Neural progenitor cell (in vitro differentiated cells): Measurements from ENCODE around the gene H1-8. TPM values are rescaled to one million over a fixed set of nuclear protein-coding genes. Genes with fewer than 3 reads are reported as not detected.

Experiments
- DNase-seq: peaks from one replicate; pipeline ENCODE4 v3.0.0-alpha.2; 2016; ENCODE audit warnings: low spot score
- H2AFZ ChIP-seq: fragments of 200-600 bp; sonication (generic); replicated peaks from 2 replicates; pipeline ENCODE4 v1.6.1; 2016; ENCODE audit warnings: antibody characterized with exemption
- H3F3A ChIP-seq: fragments of 200-600 bp; sonication (generic); 2 replicates; pipeline ENCODE4 v1.6.1; 2016; ENCODE audit warnings: antibody characterized with exemption, low read depth
- H3K27ac ChIP-seq: fragments of 200-600 bp; sonication (generic); 2 replicates; pipeline ENCODE4 v1.5.1; 2016; ENCODE audit warnings: mild to moderate bottlenecking
- H3K27me3 ChIP-seq: fragments of 200-600 bp; sonication (generic); 2 replicates; pipeline ENCODE4 v1.6.1; 2016; ENCODE audit warnings: mild to moderate bottlenecking, moderate library complexity
- H3K36me3 ChIP-seq: fragments of 200-600 bp; sonication (generic); 2 replicates; pipeline ENCODE4 v1.5.1; 2016
- H3K4me1 ChIP-seq: fragments of 200-600 bp; sonication (generic); 2 replicates; pipeline ENCODE4 v1.6.1; 2016; ENCODE audit warnings: mixed run types
- H3K4me2 ChIP-seq: fragments of 200-600 bp; sonication (generic); 2 replicates; pipeline ENCODE4 v1.6.1; 2016
- H3K4me3 ChIP-seq: fragments of 200-600 bp; sonication (generic); 2 replicates; pipeline ENCODE4 v1.5.1; 2016
- H3K79me2 ChIP-seq: fragments of 200-600 bp; sonication (generic); 2 replicates; pipeline ENCODE4 v1.6.1; 2016; ENCODE audit warnings: low read depth
- H3K9ac ChIP-seq: fragments of 200-600 bp; sonication (generic); 2 replicates; pipeline ENCODE4 v1.6.1; 2016
- H3K9me3 ChIP-seq: fragments of 200-600 bp; sonication (generic); 2 replicates; pipeline ENCODE4 v1.5.1; 2016; ENCODE audit warnings: low read depth
- H4K20me1 ChIP-seq: fragments of 200-600 bp; sonication (generic); 2 replicates; pipeline ENCODE4 v1.6.1; 2016; ENCODE audit warnings: low read depth
- H3K27ac Mint-ChIP-seq: 3 replicates; pipeline ENCODE4 v1.8.0; 2021; ENCODE audit warnings: mixed read lengths
- H3K27me3 Mint-ChIP-seq: 2 replicates; pipeline ENCODE4 v1.8.0; 2022; ENCODE audit warnings: low read depth, mild to moderate bottlenecking, inconsistent platforms, moderate library complexity, mixed read lengths; ENCODE audit not compliant: insufficient read depth
- H3K36me3 Mint-ChIP-seq: 3 replicates; pipeline ENCODE4 v1.8.0; 2021; ENCODE audit warnings: mixed read lengths
- H3K4me1 Mint-ChIP-seq: 3 replicates; pipeline ENCODE4 v1.8.0; 2021; ENCODE audit warnings: mixed read lengths
- H3K4me3 Mint-ChIP-seq: 3 replicates; pipeline ENCODE4 v1.8.0; 2021; ENCODE audit warnings: mild to moderate bottlenecking, moderate library complexity, mixed read lengths
- H3K9me3 Mint-ChIP-seq: 3 replicates; pipeline ENCODE4 v1.8.0; 2020; ENCODE audit warnings: mixed read lengths
- EZH2 ChIP-seq: fragments of 200-600 bp; sonication (generic); IDR thresholded peaks from 2 replicates; pipeline ENCODE4 v1.6.1; 2017; ENCODE audit warnings: antibody characterized with exemption, mild to moderate bottlenecking, moderate library complexity
- EZH2phosphoT487 ChIP-seq: fragments of 200-600 bp; sonication (generic); IDR thresholded peaks from 2 replicates; pipeline ENCODE4 v1.6.1; 2017; ENCODE audit warnings: antibody characterized with exemption
- total RNA-seq: library from RNA; depleted of rRNA; stranded (reverse); fragments of >200 nt; gene quantifications from 2 replicates; pipeline ENCODE4 v1.2.3, GENCODE V29; 2015; ENCODE audit warnings: low replicate concordance
- TF ChIP-seq, protein P1 (sequence below): fragments of 200-600 bp; sonication (generic); IDR thresholded peaks from 2 replicates; pipeline ENCODE4 v1.5.1; 2017; ENCODE audit warnings: antibody characterized with exemption, mild to moderate bottlenecking

Gene H1-8
- total RNA-seq, 1 donor from 2014 or later = not detected

DNA sequence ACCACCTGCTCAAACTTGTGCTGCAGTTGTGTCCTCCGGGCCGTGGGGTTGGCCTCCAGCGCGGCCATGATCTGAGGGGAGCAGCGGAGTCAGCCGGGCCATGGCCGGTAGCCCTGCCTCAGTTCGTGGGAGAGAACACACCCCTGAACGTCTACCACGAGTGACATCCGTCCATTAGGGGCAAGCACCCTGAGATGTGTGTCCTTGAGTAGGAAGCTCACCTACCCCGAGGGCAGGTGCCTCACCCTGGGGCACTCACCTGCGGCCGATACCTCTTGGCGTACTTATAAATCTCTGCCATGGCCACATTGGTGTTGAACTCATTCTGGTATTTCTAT lies 13.4 kb downstream of the H1-8 start:
- TF ChIP-seq EZH2phosphoT487 (no peak), EZH2 (no peak)
- TF ChIP-seq, protein P1, sequence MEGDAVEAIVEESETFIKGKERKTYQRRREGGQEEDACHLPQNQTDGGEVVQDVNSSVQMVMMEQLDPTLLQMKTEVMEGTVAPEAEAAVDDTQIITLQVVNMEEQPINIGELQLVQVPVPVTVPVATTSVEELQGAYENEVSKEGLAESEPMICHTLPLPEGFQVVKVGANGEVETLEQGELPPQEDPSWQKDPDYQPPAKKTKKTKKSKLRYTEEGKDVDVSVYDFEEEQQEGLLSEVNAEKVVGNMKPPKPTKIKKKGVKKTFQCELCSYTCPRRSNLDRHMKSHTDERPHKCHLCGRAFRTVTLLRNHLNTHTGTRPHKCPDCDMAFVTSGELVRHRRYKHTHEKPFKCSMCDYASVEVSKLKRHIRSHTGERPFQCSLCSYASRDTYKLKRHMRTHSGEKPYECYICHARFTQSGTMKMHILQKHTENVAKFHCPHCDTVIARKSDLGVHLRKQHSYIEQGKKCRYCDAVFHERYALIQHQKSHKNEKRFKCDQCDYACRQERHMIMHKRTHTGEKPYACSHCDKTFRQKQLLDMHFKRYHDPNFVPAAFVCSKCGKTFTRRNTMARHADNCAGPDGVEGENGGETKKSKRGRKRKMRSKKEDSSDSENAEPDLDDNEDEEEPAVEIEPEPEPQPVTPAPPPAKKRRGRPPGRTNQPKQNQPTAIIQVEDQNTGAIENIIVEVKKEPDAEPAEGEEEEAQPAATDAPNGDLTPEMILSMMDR = no peak
- H3F3A ChIP-seq = peaks cover 9% of the 10 kb centered on the region
- H3K27me3 Mint-ChIP-seq = peaks cover 11% of the 10 kb centered on the region
- H3K27ac Mint-ChIP-seq = no peak overlapping the region
- no peaks in the 10 kb centered on the region for H3K36me3 Mint-ChIP-seq
- H3K9me3 ChIP-seq = no peaks in the 10 kb centered on the region
- H3K79me2 ChIP-seq = no peaks in the 10 kb centered on the region
- no peak overlapping the region for H3K4me2 ChIP-seq
- no peak overlapping the region for H3K9ac ChIP-seq
- H2AFZ ChIP-seq = no peak overlapping the region
- no peaks in the 10 kb centered on the region for H3K27me3 ChIP-seq
- H3K9me3 Mint-ChIP-seq = no peaks in the 10 kb centered on the region
- no peak overlapping the region for H3K27ac ChIP-seq
- no peak overlapping the region for H3K4me3 ChIP-seq
- no peaks in the 10 kb centered on the region for H4K20me1 ChIP-seq
- H3K4me1 ChIP-seq = peaks cover 52% of the 10 kb centered on the region
- H3K4me3 Mint-ChIP-seq = no peak overlapping the region
- no peaks in the 10 kb centered on the region for H3K36me3 ChIP-seq
- peaks cover 59% of the 10 kb centered on the region for H3K4me1 Mint-ChIP-seq
- no peak for DNase-seq

DNA sequence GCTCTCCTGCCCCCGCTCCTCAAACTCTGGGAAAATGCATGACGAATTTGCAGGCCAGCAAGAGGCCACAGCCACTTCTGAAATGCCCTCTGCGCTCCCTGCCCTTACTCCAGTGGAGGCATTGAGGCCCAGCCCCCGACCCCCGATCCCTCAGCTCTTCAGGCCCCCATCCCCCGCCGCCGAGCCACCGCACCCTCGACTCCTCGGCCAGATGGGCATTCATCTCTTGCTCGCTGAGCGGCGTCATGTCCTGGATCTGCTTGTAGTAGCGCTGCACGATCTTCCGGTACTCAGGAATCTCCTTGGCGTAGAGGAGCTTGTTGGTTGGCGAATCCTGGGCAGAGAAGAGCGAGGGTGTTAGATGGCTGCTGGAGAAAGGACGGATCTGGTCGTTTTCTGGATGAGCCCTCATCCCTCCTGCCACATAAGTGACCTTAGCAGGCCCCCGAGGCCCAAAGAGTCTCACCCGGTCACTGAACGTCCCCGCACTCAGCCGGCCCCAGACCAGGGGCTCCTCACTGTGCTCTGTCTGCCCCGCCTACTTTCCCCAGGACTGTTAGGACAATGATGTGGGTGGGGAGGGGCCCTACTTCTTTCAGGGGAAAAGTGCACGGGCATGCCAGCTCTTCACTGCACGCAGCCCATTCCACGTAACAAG lies 14.0 kb downstream of the H1-8 start:
- DNase-seq = peak; percentile 27
- TF ChIP-seq EZH2 (no peak), EZH2phosphoT487 (no peak)
- TF ChIP-seq, protein P1 = no peak
- no peak overlapping the region for H3K4me3 Mint-ChIP-seq
- Histone ChIP-seq H3K9me3 (no peaks in the 10 kb centered on the region), H3K4me3 (no peak overlapping the region), H3K27me3 (no peaks in the 10 kb centered on the region), H3K27ac (no peak overlapping the region), H3K9ac (no peak overlapping the region), H3K79me2 (no peaks in the 10 kb centered on the region), H3K4me2 (peak overlapping the region; percentile 0), H3K36me3 (no peaks in the 10 kb centered on the region), H3K4me1 (peaks cover 53% of the 10 kb centered on the region), H2AFZ (no peak overlapping the region), H4K20me1 (no peaks in the 10 kb centered on the region), H3F3A (peaks cover 9% of the 10 kb centered on the region)
- peaks cover 8% of the 10 kb centered on the region for H3K27me3 Mint-ChIP-seq
- no peak overlapping the region for H3K27ac Mint-ChIP-seq
- no peaks in the 10 kb centered on the region for H3K9me3 Mint-ChIP-seq
- no peaks in the 10 kb centered on the region for H3K36me3 Mint-ChIP-seq
- peaks cover 52% of the 10 kb centered on the region for H3K4me1 Mint-ChIP-seq

DNA sequence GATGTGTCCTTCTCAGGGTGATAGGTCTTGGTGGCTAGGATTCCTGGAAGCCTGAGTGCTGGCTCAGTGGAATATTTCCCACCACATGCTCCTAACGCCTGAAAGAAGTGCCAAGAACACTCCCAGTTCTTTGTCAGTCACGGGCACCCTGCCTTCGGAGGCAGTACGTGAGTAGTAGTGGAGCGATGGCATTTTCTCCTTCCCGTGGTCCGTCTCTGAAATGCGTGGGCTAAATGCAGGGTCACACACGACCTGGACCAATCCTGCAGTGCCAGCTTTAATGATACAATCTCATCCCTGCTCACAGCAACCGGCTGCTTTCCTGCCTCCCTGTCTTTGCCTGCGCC lies 14.5 kb downstream of the H1-8 start:
- Histone ChIP-seq H3K9me3 (no peaks in the 10 kb centered on the region), H3K9ac (no peak overlapping the region), H3K4me1 (peaks cover 52% of the 10 kb centered on the region), H3K4me3 (no peak overlapping the region), H3K27ac (no peak overlapping the region), H2AFZ (no peak overlapping the region), H4K20me1 (no peaks in the 10 kb centered on the region), H3K79me2 (no peaks in the 10 kb centered on the region), H3K27me3 (no peaks in the 10 kb centered on the region), H3K4me2 (peak overlapping the region; percentile 0), H3K36me3 (no peaks in the 10 kb centered on the region), H3F3A (peaks cover 9% of the 10 kb centered on the region)
- Mint-ChIP-seq H3K27me3 (peaks cover 3% of the 10 kb centered on the region), H3K4me3 (no peak overlapping the region), H3K9me3 (no peaks in the 10 kb centered on the region), H3K36me3 (no peaks in the 10 kb centered on the region), H3K27ac (peak overlapping the region; percentile 40), H3K4me1 (peaks cover 47% of the 10 kb centered on the region)
- TF ChIP-seq EZH2 (no peak), EZH2phosphoT487 (no peak)
- TF ChIP-seq, protein P1 = no peak
- DNase-seq = no peak
